Ectodermal cell (in vitro differentiated cells): ENCODE measurements around the gene CWC25.
"Not testable (repeated sequence)": the region's sequence is repeated elsewhere in the genome, so short reads cannot be mapped to it uniquely, and the experiment has no call there.

Experiments
- H3K27ac ChIP-seq: 2 replicates; pipeline ENCODE4 v1.7.0; 2013; ENCODE audit warnings: mild to moderate bottlenecking, low read depth, low read length; ENCODE audit not compliant: insufficient read depth, poor library complexity, severe bottlenecking
- H3K27me3 ChIP-seq: 2 replicates; pipeline ENCODE4 v1.7.0; 2013; ENCODE audit warnings: mild to moderate bottlenecking, low read length; ENCODE audit not compliant: insufficient read depth, control insufficient read depth, poor library complexity, severe bottlenecking
- H3K36me3 ChIP-seq: one replicate; pipeline ENCODE4 v1.7.0; 2013; ENCODE audit warnings: low read length; ENCODE audit not compliant: control insufficient read depth, insufficient read depth
- H3K4me1 ChIP-seq: one replicate; pipeline ENCODE4 v1.7.0; 2013; ENCODE audit warnings: low read length; ENCODE audit not compliant: control insufficient read depth, insufficient read depth
- H3K4me3 ChIP-seq: 2 replicates; pipeline ENCODE4 v1.7.0; 2013; ENCODE audit warnings: low read depth, low read length, control low read depth; ENCODE audit not compliant: insufficient read depth
- H3K9me3 ChIP-seq: 2 replicates; pipeline ENCODE4 v1.7.0; 2013; ENCODE audit warnings: mild to moderate bottlenecking, low read length, moderate library complexity; ENCODE audit not compliant: control insufficient read depth
- WGBS, 2 experiments: methylation state at CpG; one replicate each; pipeline ENCODE4 v1.1.7; 2013; ENCODE audit warnings: missing lambda C conversion rate in 2 of 2; 5-methylcytosine and 5-hydroxymethylcytosine counted together

Gene CWC25

DNA sequence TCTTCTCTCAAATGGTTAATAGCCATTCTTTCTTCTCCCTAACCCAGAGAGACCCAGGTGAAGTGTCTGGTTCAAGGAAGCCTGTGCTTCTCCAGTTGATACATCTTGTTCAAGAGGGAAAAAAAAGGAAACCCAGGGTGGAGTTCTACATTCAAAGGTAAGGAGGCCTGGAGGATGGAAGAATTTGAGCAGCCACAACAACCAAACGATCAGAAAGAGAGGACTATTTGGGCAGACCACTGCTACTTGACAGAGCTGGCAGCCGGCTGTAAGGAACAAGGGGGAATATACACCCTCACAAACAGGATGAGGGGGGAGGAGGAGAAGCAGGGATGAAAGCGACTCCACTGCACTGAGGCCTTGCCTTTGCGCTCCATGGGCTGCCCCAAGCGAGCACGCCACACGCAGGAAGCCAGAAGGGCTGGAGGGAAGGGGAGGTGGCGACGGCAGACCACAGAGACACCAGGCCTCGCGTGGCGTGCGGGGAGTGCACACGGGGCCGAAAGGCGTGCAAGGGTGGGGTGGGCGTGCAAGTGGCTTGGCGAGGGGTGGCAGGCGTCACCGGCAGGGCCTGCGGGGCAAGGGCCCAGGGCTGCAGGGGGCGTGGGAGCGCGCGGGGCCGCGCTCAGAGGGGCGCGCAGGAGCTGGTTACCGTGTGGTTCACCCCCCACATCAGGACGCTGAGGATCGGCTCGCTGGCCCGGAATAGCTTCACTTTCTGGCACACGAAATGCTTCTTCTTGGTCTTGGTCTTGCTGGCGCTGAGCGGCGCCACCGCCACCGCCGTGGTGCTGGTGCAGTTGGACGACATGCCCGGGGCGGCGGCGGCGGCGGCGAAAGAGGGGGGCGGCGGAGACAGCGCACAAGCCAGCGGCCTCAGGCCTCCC, 26.3 kb downstream of the CWC25 start:
- Histone ChIP-seq H3K9me3 (no peaks in the 10 kb centered on the region), H3K4me1 (peaks cover 14% of the 10 kb centered on the region), H3K27me3 (no peaks in the 10 kb centered on the region), H3K27ac (peak overlapping the region; percentile 38), H3K36me3 (peaks cover 16% of the 10 kb centered on the region), H3K4me3 (peak overlapping the region; percentile 91)
- 0 to 1% methylated on average over 53 of the region's 53 CpGs for WGBS, 2 experiments

DNA sequence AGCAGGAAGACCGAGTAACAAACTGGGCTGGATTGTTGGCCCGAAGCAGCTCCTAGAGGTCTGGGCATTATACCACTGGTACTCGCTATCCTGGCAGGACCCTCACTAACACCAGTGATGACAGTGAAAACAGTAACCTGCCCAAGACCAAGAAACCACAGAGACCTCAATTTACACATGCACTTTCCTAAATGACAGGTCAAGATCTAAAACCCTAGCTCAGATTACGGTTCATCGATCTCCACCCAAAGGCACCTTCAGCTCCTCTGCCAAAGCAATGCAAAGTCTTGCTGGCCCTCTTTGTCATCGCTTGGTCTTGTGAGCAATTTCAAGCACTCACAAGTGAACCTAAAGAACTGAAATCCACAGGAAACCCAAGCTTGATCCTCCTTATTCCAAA, 27.3 kb downstream of the CWC25 start:
- WGBS, 2 experiments = 82 to 89% methylated on average over 6 of the region's 6 CpGs
- H3K27ac ChIP-seq = no peak overlapping the region
- no peaks in the 10 kb centered on the region for H3K27me3 ChIP-seq

DNA sequence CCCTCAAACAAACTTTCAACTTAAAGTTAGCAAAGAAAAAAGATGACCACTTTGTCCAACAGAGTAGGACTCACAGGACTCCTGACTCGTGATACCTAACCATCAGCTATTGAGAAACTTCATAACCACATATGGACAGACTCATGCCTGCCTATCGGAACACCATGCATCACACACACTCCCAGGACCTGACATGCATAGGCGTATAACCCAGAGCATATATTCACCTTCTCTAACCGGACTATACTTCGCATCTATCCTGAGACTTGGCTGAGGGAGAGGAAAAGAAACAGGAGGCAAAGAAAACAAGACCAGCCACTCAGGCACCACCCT, 28.0 kb downstream of the CWC25 start:
- H3K9me3 ChIP-seq = no peaks in the 10 kb centered on the region
- no peak overlapping the region for H3K27ac ChIP-seq
- H3K36me3 ChIP-seq = peaks cover under 1% of the 10 kb centered on the region
- no peaks in the 10 kb centered on the region for H3K27me3 ChIP-seq
- peaks cover 14% of the 10 kb centered on the region for H3K4me1 ChIP-seq
- WGBS, 2 experiments = 97 to 98% methylated on average over 5 of the region's 5 CpGs
- H3K4me3 ChIP-seq = no peak overlapping the region

More for the DNA sequence above, 27.3 kb downstream of the CWC25 start:
- Histone ChIP-seq H3K9me3 (no peaks in the 10 kb centered on the region), H3K36me3 (peaks cover 7% of the 10 kb centered on the region), H3K4me1 (peaks cover 14% of the 10 kb centered on the region), H3K4me3 (peak overlapping the region; percentile 91)

DNA sequence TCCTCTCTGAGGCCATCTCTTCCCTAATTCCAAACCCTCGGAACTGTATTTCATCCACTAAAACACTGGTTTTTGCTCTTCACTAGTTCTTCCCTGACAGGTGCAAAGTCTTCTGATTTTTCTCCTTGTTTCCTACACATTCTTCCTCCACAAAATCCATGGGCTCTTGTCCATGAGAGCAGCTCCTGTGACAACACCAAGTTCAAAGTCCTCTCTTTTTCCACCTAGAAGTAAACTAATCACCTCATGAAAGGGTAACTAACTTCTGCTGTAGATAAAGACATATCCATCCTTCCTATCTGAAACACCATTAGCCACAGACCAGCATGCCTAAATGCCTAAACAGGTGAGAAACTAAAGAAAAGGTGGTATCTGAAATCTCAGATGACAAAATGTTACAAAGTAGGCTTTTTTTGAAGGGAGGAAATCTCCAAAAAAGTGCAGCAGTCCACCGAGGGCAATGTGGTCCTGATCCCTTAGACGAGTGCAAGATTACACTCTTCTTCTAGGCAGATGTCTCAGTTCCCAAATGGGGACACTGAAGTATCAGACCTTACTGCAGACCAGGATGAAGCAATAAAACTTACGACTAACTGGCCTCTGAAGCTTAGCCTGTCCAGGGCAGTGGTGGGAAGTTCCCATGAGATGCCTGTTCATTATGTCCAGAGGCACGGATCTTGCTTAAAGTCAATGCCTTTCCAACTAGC, 28.5 kb downstream of the CWC25 start:
- 94 to 96% methylated on average over 5 of the region's 5 CpGs for WGBS, 2 experiments
- Histone ChIP-seq H3K9me3 (no peaks in the 10 kb centered on the region), H3K4me1 (peaks cover 14% of the 10 kb centered on the region), H3K27ac (no peak overlapping the region), H3K4me3 (no peak overlapping the region), H3K27me3 (no peaks in the 10 kb centered on the region), H3K36me3 (no peaks in the 10 kb centered on the region)

DNA sequence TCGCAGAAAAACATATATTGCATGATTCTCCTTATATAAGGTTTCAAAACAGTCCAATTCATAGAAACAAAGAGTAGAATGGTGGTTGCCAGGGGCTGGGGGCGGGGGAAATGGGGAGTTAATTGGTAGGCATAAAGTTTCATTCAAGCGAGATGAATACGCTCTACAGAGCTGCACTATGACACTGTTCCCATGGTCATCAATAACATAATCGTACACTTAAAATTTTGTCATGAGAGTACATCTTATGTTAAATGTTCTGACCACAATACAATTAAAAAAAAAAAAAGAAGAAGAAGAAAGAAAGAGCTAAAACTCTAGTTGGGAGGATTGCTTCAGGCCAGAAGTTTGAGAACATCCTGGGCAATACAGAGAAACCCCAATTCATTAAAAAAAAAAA, 30.9 kb downstream of the CWC25 start:
- peaks cover 21% of the 10 kb centered on the region for H3K4me1 ChIP-seq
- no peak overlapping the region for H3K4me3 ChIP-seq
- WGBS, 2 experiments = 96 to 97% methylated on average over 4 to 5 of the region's 5 CpGs
- no peaks in the 10 kb centered on the region for H3K9me3 ChIP-seq
- H3K27me3 ChIP-seq = no peaks in the 10 kb centered on the region
- H3K36me3 ChIP-seq = no peaks in the 10 kb centered on the region
- H3K27ac ChIP-seq = no peak overlapping the region

DNA sequence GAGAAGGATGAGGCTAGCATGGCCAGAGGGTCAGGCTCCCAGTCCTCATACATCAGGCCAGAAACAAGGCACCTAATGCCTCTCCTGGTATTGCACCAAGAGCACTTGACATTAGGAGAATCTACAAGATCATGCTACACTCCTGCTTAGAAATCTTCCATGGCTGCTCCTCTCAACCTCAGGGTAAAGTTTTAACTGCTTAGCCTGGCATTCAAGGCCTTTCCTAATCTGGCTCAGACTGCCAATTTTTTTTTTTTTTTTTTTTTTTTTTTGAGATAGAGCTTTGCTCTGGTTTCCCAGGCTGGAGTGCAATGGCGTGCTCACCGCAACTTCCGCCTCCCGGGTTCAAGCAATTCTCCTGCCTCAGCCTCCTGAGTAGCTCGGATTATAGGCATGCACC, 34.0 kb downstream of the CWC25 start:
- Histone ChIP-seq H3K36me3 (peaks cover 2% of the 10 kb centered on the region), H3K9me3 (no peaks in the 10 kb centered on the region), H3K27ac (no peak overlapping the region), H3K4me1 (peaks cover 12% of the 10 kb centered on the region), H3K27me3 (no peaks in the 10 kb centered on the region), H3K4me3 (no peak overlapping the region)
- 89 to 94% methylated on average over 5 of the region's 5 CpGs for WGBS, 2 experiments

- H3K27me3 ChIP-seq, H3K27ac ChIP-seq, H3K9me3 ChIP-seq, H3K4me3 ChIP-seq, H3K36me3 ChIP-seq: not testable (repeated sequence)
- WGBS, 2 experiments = 82 to 85% methylated on average over 13 of the region's 13 CpGs
- H3K4me1 ChIP-seq = peaks cover 12% of the 10 kb centered on the region
These were observed 34.9 kb downstream of the CWC25 start for GRCh38 chr17:38790148-38790707.

DNA sequence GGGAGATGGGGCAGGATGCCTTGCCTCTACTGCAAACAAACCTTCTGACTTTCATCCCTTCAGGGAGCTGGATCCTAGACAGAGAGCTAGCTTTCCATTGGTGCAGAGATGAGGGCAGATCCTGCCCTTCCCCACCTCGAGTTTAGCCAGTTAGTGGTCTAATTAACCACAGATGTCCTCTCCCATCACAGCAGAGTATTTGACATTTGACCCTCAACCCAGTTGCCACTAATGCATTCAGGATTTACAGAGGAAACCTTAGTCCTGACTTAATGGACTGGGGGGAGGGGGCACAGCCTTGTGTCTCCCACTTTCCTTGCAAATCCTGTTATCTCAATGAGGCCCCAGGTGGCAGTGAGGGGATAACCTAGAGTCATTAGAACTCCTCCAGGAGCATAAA, 35.9 kb downstream of the CWC25 start:
- Histone ChIP-seq H3K36me3 (peaks cover 16% of the 10 kb centered on the region), H3K4me1 (peaks cover 12% of the 10 kb centered on the region), H3K27ac (peak overlapping the region; percentile 79), H3K4me3 (no peak overlapping the region), H3K9me3 (no peaks in the 10 kb centered on the region), H3K27me3 (no peaks in the 10 kb centered on the region)
- 0 to 3% methylated on average over 1 of the region's 1 CpG for WGBS, 2 experiments

DNA sequence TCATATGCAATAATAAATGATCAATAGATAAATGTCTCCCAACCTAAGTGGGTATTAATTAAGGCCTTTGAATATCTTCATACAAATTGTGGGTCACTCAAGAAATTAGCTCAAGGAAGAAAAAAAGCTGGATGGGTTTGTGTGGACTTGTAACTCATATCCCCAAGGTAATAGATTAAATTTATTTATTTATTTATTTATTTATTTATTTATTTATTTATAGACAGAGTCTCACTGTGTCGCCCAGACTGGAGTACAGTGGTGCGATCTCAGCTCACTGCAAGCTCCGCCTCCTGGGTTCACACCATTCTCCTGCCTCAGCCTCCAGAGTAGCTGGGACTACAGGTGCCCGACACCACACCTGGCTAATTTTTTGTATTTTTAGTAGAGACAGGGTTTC, 37.1 kb downstream of the CWC25 start:
- not testable (repeated sequence) for H3K4me3 ChIP-seq, H3K27me3 ChIP-seq, H3K27ac ChIP-seq, H3K9me3 ChIP-seq
- 95 to 100% methylated on average over 4 of the region's 4 CpGs for WGBS, 2 experiments
- Histone ChIP-seq H3K4me1 (peaks cover 12% of the 10 kb centered on the region), H3K36me3 (peaks cover 24% of the 10 kb centered on the region)

GRCh38 chr17:38786372-38786771, 38.7 kb downstream of the CWC25 start:
- H3K4me1 ChIP-seq = peaks cover 12% of the 10 kb centered on the region
- H3K36me3 ChIP-seq = peaks cover 34% of the 10 kb centered on the region
- no peak overlapping the region for H3K4me3 ChIP-seq
- no peaks in the 10 kb centered on the region for H3K27me3 ChIP-seq
- WGBS, 2 experiments = 79 to 80% methylated on average over 6 of the region's 6 CpGs
- no peak overlapping the region for H3K27ac ChIP-seq
- no peaks in the 10 kb centered on the region for H3K9me3 ChIP-seq
